ENCODE data around the gene MACROD1.
A peak's percentile ranks its signal among the peaks of the same experiment; 100 is the strongest.

The MACROD1 gene

GRCh38 chr11:64207256-64208085, 41.6 kb upstream of the MACROD1 start:
- TF ChIP-seq, protein P1, sequence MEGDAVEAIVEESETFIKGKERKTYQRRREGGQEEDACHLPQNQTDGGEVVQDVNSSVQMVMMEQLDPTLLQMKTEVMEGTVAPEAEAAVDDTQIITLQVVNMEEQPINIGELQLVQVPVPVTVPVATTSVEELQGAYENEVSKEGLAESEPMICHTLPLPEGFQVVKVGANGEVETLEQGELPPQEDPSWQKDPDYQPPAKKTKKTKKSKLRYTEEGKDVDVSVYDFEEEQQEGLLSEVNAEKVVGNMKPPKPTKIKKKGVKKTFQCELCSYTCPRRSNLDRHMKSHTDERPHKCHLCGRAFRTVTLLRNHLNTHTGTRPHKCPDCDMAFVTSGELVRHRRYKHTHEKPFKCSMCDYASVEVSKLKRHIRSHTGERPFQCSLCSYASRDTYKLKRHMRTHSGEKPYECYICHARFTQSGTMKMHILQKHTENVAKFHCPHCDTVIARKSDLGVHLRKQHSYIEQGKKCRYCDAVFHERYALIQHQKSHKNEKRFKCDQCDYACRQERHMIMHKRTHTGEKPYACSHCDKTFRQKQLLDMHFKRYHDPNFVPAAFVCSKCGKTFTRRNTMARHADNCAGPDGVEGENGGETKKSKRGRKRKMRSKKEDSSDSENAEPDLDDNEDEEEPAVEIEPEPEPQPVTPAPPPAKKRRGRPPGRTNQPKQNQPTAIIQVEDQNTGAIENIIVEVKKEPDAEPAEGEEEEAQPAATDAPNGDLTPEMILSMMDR (conservative IDR thresholded peaks at IDR 0.05; ENCODE audit: low read length), result no peak; the same call in 1 of the 2 replicates
- H3K4me3 ChIP-seq (ENCODE audit: low read length), result no peak overlapping the region
- peak; percentile 77 for DNase-seq (ENCODE audit: low read depth)

DNA sequence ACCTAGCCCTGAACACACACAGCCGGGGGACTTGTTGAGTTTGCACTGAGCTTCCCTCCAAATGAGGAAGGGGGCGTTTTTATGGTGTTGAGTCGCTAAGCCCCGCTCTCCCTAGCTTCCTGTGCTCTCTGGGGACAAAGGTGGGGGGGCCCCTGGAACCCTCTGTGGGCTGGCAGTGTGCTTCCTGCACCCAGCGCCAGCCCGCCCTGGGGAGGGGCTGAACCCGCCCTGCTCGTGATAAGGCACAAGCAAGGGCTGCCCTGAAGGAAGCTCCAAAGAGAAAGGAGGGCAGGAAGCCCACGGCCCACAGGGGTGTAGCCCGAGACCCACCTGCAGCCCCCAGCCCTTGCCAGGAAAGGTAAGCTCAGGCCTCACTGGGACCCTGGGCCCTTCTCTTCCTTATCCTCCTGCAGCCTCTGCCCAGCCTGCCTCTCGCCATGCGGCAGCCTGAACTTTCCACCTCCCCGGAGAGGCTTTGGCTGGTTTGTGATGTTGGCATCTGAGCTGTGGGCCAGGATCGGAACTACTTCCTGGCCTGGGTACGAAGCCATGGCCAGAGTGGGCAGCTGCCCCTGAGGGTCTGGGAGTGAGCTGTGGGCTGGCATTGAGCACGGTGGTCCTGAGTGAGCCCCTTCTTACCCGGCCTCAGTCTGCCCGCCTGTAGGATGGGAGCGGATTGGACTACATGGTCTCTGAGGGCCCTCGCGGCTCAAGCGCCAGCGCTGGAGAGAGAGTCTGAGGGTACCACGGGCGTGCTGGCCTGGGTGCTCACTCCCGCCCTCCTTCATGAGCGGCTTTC, 40.7 kb upstream of the MACROD1 start, which contains the start of gene FERMT3:
Gene FERMT3, plus strand, starts transcription at position 265 of the 799 bp plus-strand sequence. CDS start 644 bp downstream, outside the sequence.
- DNase-seq (ENCODE audit: low read depth), result no peak
- no peak within 1 kb of the TSS for H3K4me3 ChIP-seq (ENCODE audit: low read length)
- TF ChIP-seq, protein P1 (conservative IDR thresholded peaks at IDR 0.05; ENCODE audit: low read length), result no peak

DNA sequence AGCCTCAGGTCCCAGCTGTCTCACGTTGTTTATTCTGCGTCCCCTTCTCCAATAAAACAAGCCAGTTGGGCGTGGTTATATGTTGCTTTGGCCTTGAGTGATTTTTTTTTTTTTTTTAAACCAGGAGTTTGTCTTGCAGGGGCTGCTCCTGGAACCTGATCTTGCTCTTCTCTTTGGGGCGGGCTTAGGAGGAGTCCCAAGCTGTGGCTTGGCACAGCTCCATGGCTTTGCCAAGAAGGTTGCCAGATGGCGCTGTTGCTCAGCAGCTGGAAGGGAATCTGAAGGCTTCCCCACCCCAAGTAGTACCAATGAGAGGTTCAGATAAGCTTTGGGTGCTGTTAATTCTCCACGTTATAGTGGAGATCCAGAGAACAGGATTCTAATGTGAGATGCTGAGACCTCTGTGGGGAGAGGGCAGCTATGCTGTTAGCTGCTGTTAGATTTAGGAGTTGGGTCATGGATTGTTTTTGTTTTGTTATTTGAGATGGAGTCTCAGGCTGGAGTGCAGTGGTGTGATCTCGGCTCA, 38.6 kb upstream of the MACROD1 start:
- TF ChIP-seq, protein P1 (conservative IDR thresholded peaks at IDR 0.05; ENCODE audit: low read length), result peak; percentile 79
- DNase-seq (ENCODE audit: low read depth), result peak; percentile 95
- H3K4me3 ChIP-seq (ENCODE audit: low read length), result no peak overlapping the region

- TF ChIP-seq, protein P1 (conservative IDR thresholded peaks at IDR 0.05; ENCODE audit: low read length), result no peak
- DNase-seq (ENCODE audit: low read depth), result no peak
- no peak overlapping the region for H3K4me3 ChIP-seq (ENCODE audit: low read length)
These were observed 38.1 kb upstream of the MACROD1 start for GRCh38 chr11:64204080-64204440.

GRCh38 chr11:64203421-64204079, 37.6 kb upstream of the MACROD1 start:
- TF ChIP-seq, protein P1 (conservative IDR thresholded peaks at IDR 0.05; ENCODE audit: low read length), result no peak
- DNase-seq (ENCODE audit: low read depth), result no peak
- no peak overlapping the region for H3K4me3 ChIP-seq (ENCODE audit: low read length)

DNA sequence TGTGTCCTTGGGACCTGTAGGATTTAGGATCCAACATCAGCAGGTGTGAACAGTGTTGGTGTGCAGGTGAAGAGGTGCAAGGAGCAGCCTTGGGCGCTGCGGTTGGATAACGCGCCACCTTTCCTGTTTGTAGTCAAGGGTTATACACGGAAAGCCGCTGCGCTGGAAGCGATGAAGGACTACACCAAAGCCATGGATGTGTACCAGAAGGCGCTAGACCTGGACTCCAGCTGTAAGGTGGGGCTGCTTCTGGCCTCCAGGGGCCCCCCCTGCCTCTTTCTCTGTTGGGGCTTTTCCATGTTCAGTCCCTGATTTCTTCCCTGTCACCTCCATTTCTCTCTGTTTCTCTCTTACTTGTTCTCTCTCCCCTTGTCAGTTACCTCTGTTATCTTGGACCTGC, 37.1 kb upstream of the MACROD1 start:
- TF ChIP-seq, protein P1 (conservative IDR thresholded peaks at IDR 0.05; ENCODE audit: low read length), result no peak
- no peak for DNase-seq (ENCODE audit: low read depth)
- H3K4me3 ChIP-seq (ENCODE audit: low read length), result no peak overlapping the region
